WTC11 (cell line): Measurements from ENCODE around the gene ATP10D. TPM values are rescaled to one million over a fixed set of nuclear protein-coding genes. Genes with fewer than 3 reads are reported as not detected.

Source experiments
- ATAC-seq: fragments of 200-7000 bp; cut with Tn5 transposase; 2 replicates; pipeline ENCODE4 v1.10.0; 2021; ENCODE audit warnings: mild to moderate bottlenecking, moderate library complexity
- CTCF ChIA-PET: fragments of 300-600 bp; sonication (Branson Sonifier 250); formaldehyde crosslinking; loops from one replicate; lab custom pipeline; 2021; ENCODE audit warnings: antibody characterized with exemption; lab: Charles Lee
- POLR2A ChIA-PET: fragments of 350-600 bp; sonication (Branson Sonifier 250); formaldehyde crosslinking; loops from one replicate; lab custom pipeline; 2021; ENCODE audit warnings: antibody characterized with exemption; lab: Charles Lee
- DNase-seq: peaks from one replicate; pipeline ENCODE4 v3.0.0; 2021; ENCODE audit warnings: low spot score
- H3K27ac Mint-ChIP-seq: 2 replicates; pipeline ENCODE4 v1.8.0; 2021; ENCODE audit warnings: mixed read lengths
- H3K27me3 Mint-ChIP-seq: 2 replicates; pipeline ENCODE4 v1.8.0; 2021; ENCODE audit warnings: low read depth, mild to moderate bottlenecking, moderate library complexity, mixed read lengths
- H3K36me3 Mint-ChIP-seq: 2 replicates; pipeline ENCODE4 v1.8.0; 2021; ENCODE audit warnings: mixed read lengths
- H3K4me1 Mint-ChIP-seq: 2 replicates; pipeline ENCODE4 v1.8.0; 2022; ENCODE audit warnings: mixed read lengths
- H3K4me3 Mint-ChIP-seq: 2 replicates; pipeline ENCODE4 v1.8.0; 2021; ENCODE audit warnings: mild to moderate bottlenecking, moderate library complexity, mixed read lengths
- H3K9me3 Mint-ChIP-seq: 2 replicates; pipeline ENCODE4 v1.8.0; 2021; ENCODE audit warnings: mixed read lengths
- ARID4B ChIP-seq: sonication (generic); formaldehyde crosslinking; IDR thresholded peaks from 2 replicates; pipeline ENCODE4 v1.8.0; 2023; ENCODE audit warnings: missing genetic modification reagents, mild to moderate bottlenecking, borderline replicate concordance
- CTCF ChIP-seq: fragments of 200-600 bp; IDR thresholded peaks from 2 replicates; pipeline ENCODE4 v1.8.0; 2022; ENCODE audit warnings: antibody characterized with exemption
- E2F5 ChIP-seq: sonication (generic); formaldehyde crosslinking; IDR thresholded peaks from 2 replicates; pipeline ENCODE4 v1.8.1; 2022; ENCODE audit warnings: mild to moderate bottlenecking, moderate library complexity, missing genetic modification reagents
- ELF4 ChIP-seq: sonication (generic); formaldehyde crosslinking; IDR thresholded peaks from 2 replicates; pipeline ENCODE4 v1.8.1; 2022; ENCODE audit warnings: low read depth, mild to moderate bottlenecking, moderate library complexity, missing genetic modification reagents
- EMX1 ChIP-seq: fragments of 250-450 bp; sonication (Bioruptor Pico); IDR thresholded peaks from 2 replicates; pipeline ENCODE4 v1.8.0; 2021; ENCODE audit warnings: mild to moderate bottlenecking
- ERG ChIP-seq: fragments of 250-450 bp; sonication (Bioruptor Pico); IDR thresholded peaks from 2 replicates; pipeline ENCODE4 v1.8.0; 2021; ENCODE audit warnings: mild to moderate bottlenecking
- ETV6 ChIP-seq: sonication (generic); formaldehyde crosslinking; IDR thresholded peaks from 2 replicates; pipeline ENCODE4 v1.8.1; 2022; ENCODE audit warnings: mild to moderate bottlenecking, missing genetic modification reagents
- HMGA2 ChIP-seq: fragments of 250-450 bp; sonication (Bioruptor Pico); IDR thresholded peaks from 2 replicates; pipeline ENCODE4 v1.4.0; 2021; ENCODE audit warnings: mild to moderate bottlenecking, moderate library complexity
- NR2C2 ChIP-seq: sonication (generic); formaldehyde crosslinking; IDR thresholded peaks from 2 replicates; pipeline ENCODE4 v1.8.0; 2022; ENCODE audit warnings: mild to moderate bottlenecking, missing genetic modification reagents
- PREB ChIP-seq: sonication (generic); formaldehyde crosslinking; IDR thresholded peaks from 2 replicates; pipeline ENCODE4 v1.8.1; 2022; ENCODE audit warnings: mild to moderate bottlenecking, missing genetic modification reagents, moderate library complexity, borderline replicate concordance
- STAT6 ChIP-seq: sonication (generic); formaldehyde crosslinking; conservative IDR thresholded peaks from 2 replicates; pipeline ENCODE4 v1.8.1; 2023; ENCODE audit warnings: mild to moderate bottlenecking, low read depth, missing genetic modification reagents, moderate library complexity
- TCF7 ChIP-seq: sonication (generic); formaldehyde crosslinking; IDR thresholded peaks from 2 replicates; pipeline ENCODE4 v1.8.0; 2022; ENCODE audit warnings: mild to moderate bottlenecking, low read depth, missing genetic modification reagents, moderate library complexity
- TEAD1 ChIP-seq: sonication (generic); formaldehyde crosslinking; IDR thresholded peaks from 2 replicates; pipeline ENCODE4 v1.8.0; 2022; ENCODE audit warnings: mild to moderate bottlenecking, missing genetic modification reagents
- ZNF512 ChIP-seq: sonication (generic); formaldehyde crosslinking; IDR thresholded peaks from 2 replicates; pipeline ENCODE4 v1.8.1; 2022; ENCODE audit warnings: missing genetic modification reagents, borderline replicate concordance
- total RNA-seq: library from RNA; stranded (reverse); gene quantifications from 3 replicates; pipeline ENCODE4 v1.2.3, GENCODE V29; 2021

The ATP10D gene
- total RNA-seq, 1 experiment from 2014 or later = 3.1 TPM

GRCh38 chr4:47505666-47506065 is 20.6 kb downstream of the ATP10D start (continued):
- TF ChIP-seq STAT6 (no peak), TCF7 (CRISPR knock-in tag) (no peak)

GRCh38 chr4:47510506-47511143 is 25.6 kb downstream of the ATP10D start:
- H3K27me3 Mint-ChIP-seq = no peaks in the 10 kb centered on the region
- peaks cover 14% of the 10 kb centered on the region for H3K4me1 Mint-ChIP-seq
- POLR2A ChIA-PET = no interaction called here
- CTCF ChIA-PET = no interaction called here
- TF ChIP-seq EMX1 (CRISPR knock-in tag) = no peak
- no peak for TF ChIP-seq NR2C2 (CRISPR knock-in tag)
- no peaks in the 10 kb centered on the region for H3K9me3 Mint-ChIP-seq
- ATAC-seq (no peak), DNase-seq (no peak)
- no peaks in the 10 kb centered on the region for H3K36me3 Mint-ChIP-seq
- no peak overlapping the region; the same call in 1 of the 2 replicates for H3K27ac Mint-ChIP-seq
- no peak overlapping the region for H3K4me3 Mint-ChIP-seq

GRCh38 chr4:47513461-47513860 is 28.4 kb downstream of the ATP10D start:
- ChIA-PET POLR2A (no interaction called here), CTCF (no interaction called here)
- Mint-ChIP-seq H3K27ac (no peak overlapping the region), H3K4me1 (peaks cover 14% of the 10 kb centered on the region), H3K27me3 (no peaks in the 10 kb centered on the region), H3K4me3 (no peak overlapping the region), H3K36me3 (no peaks in the 10 kb centered on the region), H3K9me3 (no peaks in the 10 kb centered on the region)
- no peak for TF ChIP-seq TEAD1 (CRISPR knock-in tag)
- TF ChIP-seq E2F5 (CRISPR knock-in tag) = no peak
- DNase-seq (no peak), ATAC-seq (no peak)

- H3K36me3 Mint-ChIP-seq = no peaks in the 10 kb centered on the region
- H3K9me3 Mint-ChIP-seq = no peaks in the 10 kb centered on the region
- H3K27ac Mint-ChIP-seq = no peak overlapping the region
- CTCF ChIA-PET = interaction anchor here (1.0 kb wide), 1 partner anchor 56 kb away, joined by 3 read pairs; the partner anchor contains the start of gene COMMD8
- DNase-seq (no peak), ATAC-seq (no peak)
- POLR2A ChIA-PET = no interaction called here
- no peaks in the 10 kb centered on the region for H3K27me3 Mint-ChIP-seq
- no peak overlapping the region for H3K4me3 Mint-ChIP-seq
- H3K4me1 Mint-ChIP-seq = no peaks in the 10 kb centered on the region
- no peak for TF ChIP-seq HMGA2 (CRISPR knock-in tag)
- TF ChIP-seq ETV6 (CRISPR knock-in tag) = no peak
- no peak for TF ChIP-seq ELF4 (CRISPR knock-in tag)
- TF ChIP-seq ZNF512 (CRISPR knock-in tag) = no peak
- TF ChIP-seq ARID4B (CRISPR knock-in tag) = no peak
- TF ChIP-seq PREB (CRISPR knock-in tag) = no peak
- TF ChIP-seq ERG (CRISPR knock-in tag) = no peak
- TF ChIP-seq CTCF = no peak
These were observed 34.3 kb downstream of the ATP10D start for GRCh38 chr4:47519239-47519883.
